HL-60 (cell line): ENCODE data around the gene CREBBP.

Experiments used
- DNase-seq, 2 experiments: peaks; one replicate each; pipeline ENCODE4 v3.0.0-alpha.2; 2010 to 2020; ENCODE audit warnings: low read depth in 1 of 2, low spot score in 1 of 2
- H3K27ac ChIP-seq: fragments of 250-450 bp; sonication (Bioruptor Pico); replicated peaks from 2 replicates; pipeline ENCODE4 v1.5.1; 2020; ENCODE audit warnings: mild to moderate bottlenecking, moderate library complexity
- H3K27me3 ChIP-seq: fragments of 250-450 bp; sonication (Bioruptor Pico); 2 replicates; pipeline ENCODE4 v1.5.1; 2021; ENCODE audit warnings: mild to moderate bottlenecking, moderate library complexity; ENCODE audit not compliant: insufficient read depth, poor library complexity, severe bottlenecking
- H3K4me3 ChIP-seq: replicated peaks from 2 replicates; pipeline ENCODE4 v1.5.1; 2011; ENCODE audit warnings: mild to moderate bottlenecking, control low read depth, low read length; ENCODE audit not compliant: insufficient read depth
- CTCF ChIP-seq: IDR thresholded peaks from one replicate; pipeline ENCODE4 v1.5.1; 2011; ENCODE audit warnings: low read length, control low read depth, inconsistent platforms; ENCODE audit not compliant: insufficient read depth
- GABPA ChIP-seq: IDR thresholded peaks from 2 replicates; pipeline ENCODE4 v1.6.1; 2012; ENCODE audit warnings: low read depth
- POLR2AphosphoS5 ChIP-seq: IDR thresholded peaks from 2 replicates; pipeline ENCODE4 v1.6.1; 2012; ENCODE audit warnings: low read depth
- SPI1 ChIP-seq: IDR thresholded peaks from 2 replicates; pipeline ENCODE4 v1.6.1; 2012; ENCODE audit warnings: low read depth, mild to moderate bottlenecking, borderline replicate concordance
- TF ChIP-seq, protein P1 (sequence below): IDR thresholded peaks from 2 replicates; pipeline ENCODE4 v1.6.1; 2012; ENCODE audit warnings: low read depth; ENCODE audit not compliant: insufficient replicate concordance

The CREBBP gene

DNA sequence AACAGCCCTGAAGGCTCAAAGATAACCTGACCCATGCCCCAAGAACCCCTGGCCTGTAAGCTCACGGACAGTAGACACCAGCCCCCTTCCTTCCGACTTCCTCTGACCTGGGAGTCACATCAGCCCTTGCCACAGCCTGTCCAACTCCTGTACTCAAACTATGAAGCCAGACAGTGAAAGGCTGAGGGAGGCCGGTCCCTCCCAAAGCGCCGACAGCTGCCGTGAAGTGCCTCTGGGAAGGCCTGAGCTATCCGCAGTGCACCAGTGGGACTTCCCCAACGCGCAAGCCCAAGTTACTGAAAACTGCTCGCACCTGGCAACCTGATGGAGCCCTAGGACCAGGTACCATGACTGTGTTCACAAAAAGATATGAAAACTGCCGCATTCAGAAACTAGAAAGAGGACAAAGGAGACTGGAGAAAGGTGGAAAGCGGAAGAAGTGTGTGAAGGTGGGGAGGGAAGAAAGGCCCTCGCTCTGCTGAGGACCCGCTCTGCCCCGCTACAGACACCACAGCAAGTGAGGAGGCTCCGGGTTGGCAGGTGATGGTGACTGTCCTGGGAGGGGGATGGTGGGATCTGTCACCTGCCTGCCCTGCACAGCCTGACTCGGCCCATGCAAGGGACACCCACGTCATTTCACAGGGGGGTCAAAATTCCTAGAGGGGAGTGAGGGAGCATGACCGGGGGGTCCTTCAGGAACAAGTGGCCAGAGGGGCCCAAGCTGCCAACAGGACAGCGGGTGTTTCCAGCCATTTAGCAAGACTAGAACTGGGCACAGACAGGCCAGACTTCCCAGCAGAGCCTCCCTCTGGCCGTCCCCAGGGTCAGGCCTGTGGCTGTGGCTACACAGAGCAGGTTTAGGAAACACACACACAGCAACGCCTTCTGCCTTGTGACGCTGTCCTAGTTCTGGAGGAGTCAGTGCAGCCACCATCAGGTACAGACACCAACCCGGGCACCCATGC, 150.1 kb downstream of the CREBBP start:
- no peaks in the 10 kb centered on the region for H3K27me3 ChIP-seq
- TF ChIP-seq, protein P1, sequence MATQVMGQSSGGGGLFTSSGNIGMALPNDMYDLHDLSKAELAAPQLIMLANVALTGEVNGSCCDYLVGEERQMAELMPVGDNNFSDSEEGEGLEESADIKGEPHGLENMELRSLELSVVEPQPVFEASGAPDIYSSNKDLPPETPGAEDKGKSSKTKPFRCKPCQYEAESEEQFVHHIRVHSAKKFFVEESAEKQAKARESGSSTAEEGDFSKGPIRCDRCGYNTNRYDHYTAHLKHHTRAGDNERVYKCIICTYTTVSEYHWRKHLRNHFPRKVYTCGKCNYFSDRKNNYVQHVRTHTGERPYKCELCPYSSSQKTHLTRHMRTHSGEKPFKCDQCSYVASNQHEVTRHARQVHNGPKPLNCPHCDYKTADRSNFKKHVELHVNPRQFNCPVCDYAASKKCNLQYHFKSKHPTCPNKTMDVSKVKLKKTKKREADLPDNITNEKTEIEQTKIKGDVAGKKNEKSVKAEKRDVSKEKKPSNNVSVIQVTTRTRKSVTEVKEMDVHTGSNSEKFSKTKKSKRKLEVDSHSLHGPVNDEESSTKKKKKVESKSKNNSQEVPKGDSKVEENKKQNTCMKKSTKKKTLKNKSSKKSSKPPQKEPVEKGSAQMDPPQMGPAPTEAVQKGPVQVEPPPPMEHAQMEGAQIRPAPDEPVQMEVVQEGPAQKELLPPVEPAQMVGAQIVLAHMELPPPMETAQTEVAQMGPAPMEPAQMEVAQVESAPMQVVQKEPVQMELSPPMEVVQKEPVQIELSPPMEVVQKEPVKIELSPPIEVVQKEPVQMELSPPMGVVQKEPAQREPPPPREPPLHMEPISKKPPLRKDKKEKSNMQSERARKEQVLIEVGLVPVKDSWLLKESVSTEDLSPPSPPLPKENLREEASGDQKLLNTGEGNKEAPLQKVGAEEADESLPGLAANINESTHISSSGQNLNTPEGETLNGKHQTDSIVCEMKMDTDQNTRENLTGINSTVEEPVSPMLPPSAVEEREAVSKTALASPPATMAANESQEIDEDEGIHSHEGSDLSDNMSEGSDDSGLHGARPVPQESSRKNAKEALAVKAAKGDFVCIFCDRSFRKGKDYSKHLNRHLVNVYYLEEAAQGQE, result no peak
- TF ChIP-seq POLR2AphosphoS5 (no peak), SPI1 (no peak), CTCF (no peak), GABPA (no peak)
- H3K27ac ChIP-seq, result no peak overlapping the region
- DNase-seq, result no peak
- no peak overlapping the region for H3K4me3 ChIP-seq

DNA sequence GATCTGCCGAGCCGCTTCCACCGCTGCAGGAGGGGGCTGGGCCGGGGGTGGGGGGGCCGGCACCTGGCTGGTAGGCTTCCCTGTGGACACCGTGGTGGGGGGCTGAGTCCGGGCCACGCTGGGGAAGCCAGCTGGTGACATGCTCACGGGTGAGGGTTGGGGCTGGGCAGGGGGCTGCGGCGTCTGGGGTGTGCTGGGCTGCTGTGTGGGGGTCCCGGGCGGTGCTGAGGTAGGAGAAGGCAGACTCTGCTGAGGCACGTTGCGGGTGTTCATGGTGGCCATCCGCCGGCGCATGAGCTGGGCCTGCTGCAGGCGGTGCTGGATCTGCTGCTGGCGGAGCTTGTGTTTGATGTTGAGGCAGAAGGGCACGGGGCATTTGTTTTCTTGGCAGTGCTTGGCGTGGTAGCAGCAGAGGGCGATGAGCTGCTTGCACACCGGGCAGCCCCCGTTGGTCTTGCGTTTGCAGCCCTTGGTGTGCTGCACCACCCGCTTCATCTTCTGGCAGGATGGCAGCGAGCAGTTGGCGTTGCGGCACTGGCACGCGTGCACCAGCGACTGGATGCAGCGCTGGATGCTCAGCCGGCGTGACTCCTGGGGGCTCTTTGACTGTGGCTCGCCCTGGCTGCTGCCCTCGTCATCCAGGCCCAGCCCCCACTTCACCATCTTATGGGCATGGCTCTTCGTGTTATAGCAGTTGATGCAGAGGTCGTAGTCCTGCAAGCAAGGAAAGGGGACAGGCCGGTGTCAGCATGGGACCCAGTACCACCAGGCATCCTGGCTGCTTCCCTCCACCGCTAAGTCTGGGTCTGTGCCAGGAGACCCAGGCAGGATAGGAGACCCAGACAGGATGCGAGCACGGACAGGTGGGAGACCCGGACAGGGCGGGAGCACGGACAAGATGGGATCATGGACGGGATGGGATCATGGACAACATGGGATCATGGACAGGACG, 151.1 kb downstream of the CREBBP start:
- Histone ChIP-seq H3K4me3 (no peak overlapping the region), H3K27ac (no peak overlapping the region), H3K27me3 (no peaks in the 10 kb centered on the region)
- DNase-seq, result no peak
- TF ChIP-seq POLR2AphosphoS5, result no peak
- TF ChIP-seq, protein P1, result no peak
- no peak for TF ChIP-seq SPI1
- TF ChIP-seq GABPA, result no peak

DNA sequence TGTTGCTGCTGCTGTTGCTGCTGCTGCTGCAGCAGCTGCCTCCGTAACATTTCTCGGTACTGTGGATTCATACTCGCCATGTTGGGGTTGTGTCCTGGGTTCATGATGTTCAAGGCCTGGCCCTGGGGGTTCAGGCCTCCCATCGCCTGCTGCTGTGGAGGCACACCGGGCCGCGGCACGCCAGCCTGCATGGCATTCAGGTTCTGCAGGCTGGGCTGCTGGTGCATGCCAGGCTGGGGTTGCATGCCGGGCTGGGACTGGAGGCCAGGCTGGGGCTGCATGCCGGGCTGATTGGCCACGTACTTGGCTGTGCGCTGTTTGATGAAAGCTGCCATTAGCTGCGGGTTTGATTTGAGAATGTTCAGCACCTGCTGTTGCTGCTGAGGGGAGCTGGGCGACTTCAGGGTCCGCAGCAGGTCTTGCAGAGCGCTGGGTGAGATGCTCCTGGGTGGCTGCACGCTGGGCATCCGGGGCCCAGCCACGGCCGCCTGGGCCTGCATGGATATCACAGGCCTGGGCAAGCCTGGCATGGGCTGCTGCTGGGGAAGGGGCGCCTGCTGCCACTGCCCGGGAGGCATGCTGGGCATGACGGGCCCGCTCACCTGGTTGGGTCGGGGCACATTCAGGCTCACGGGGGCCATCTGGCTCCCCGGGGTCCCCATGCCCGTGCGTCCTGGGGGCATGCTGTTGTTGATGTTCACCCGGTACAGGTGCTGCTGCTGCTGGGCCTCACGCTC, 151.9 kb downstream of the CREBBP start:
- DNase-seq, result no peak
- no peaks in the 10 kb centered on the region for H3K27me3 ChIP-seq
- TF ChIP-seq, protein P1, result no peak
- TF ChIP-seq GABPA, result no peak
- no peak for TF ChIP-seq SPI1
- TF ChIP-seq POLR2AphosphoS5, result no peak
- no peak for TF ChIP-seq CTCF
- H3K27ac ChIP-seq, result no peak overlapping the region
- no peak overlapping the region for H3K4me3 ChIP-seq
